ENCODE measurements around the gene BNC2.

The BNC2 gene

DNA sequence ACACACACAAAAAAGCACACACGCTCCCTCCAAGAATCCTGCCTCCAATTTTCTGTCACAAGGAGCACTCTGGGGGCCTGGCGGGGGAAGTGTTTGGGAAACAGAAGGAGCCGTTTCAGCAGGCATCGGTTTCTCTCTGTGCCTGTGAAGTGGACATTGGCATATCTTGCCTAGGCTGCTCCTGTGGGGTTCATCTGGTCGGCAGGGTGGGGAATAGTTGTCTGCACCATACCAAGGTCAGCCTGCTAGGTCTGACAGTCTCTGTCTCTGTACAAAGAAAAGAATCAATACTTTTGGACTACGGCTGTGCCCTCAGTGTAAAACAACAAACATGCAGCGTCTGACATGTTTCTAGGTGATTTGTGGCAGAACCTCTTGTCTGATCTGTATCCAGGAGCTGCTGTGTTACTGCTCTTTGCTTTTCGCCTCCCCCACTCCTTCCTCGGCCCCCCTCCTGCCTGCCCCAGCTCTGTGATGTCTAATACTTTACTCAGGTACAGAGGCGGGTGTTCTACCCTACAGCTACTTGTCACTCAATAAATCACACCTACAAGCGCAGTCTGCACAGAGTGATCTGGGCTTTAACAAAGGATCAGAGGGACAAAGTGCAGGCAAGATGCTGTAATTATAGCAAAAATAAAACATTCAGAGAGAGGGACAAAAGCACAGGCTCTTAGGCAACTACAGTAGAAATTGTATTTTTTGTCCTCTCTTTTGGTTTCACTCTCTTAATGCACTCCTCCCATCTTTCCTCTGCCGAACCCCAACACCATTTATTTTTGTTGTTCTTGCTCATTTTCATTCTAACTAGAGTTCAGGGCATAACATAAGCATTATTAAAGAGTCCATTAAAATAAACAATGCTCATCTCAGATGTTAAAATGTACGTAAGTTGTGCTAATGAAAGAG is 216.7 kb downstream of the BNC2 start:
- Histone ChIP-seq H3K9ac (ENCODE audit: low read length) (no peak overlapping the region), H3K27me3 (ENCODE audit: insufficient read depth, low read length) (no peaks in the 10 kb centered on the region), H3K4me2 (ENCODE audit: low read length) (no peak overlapping the region), H4K20me1 (ENCODE audit: insufficient read depth, low read length) (no peaks in the 10 kb centered on the region), H3K79me2 (ENCODE audit: insufficient read depth, low read length) (no peaks in the 10 kb centered on the region), H3K27ac (ENCODE audit: low read depth, low read length, poor library complexity, severe bottlenecking) (no peak overlapping the region), H2AFZ (ENCODE audit: low read length) (no peak overlapping the region), H3K4me1 (ENCODE audit: insufficient read depth, low read length, severe bottlenecking) (no peaks in the 10 kb centered on the region), H3K36me3 (ENCODE audit: insufficient read depth, low read length) (no peaks in the 10 kb centered on the region), H3K9me3 (ENCODE audit: low read length) (no peaks in the 10 kb centered on the region), H3K9me2 (ENCODE audit: low read depth, low read length) (no peaks in the 10 kb centered on the region), H3K4me3 (ENCODE audit: low read depth, low read length, poor library complexity, severe bottlenecking) (no peak overlapping the region), H3F3A (ENCODE audit: insufficient read depth, low read length) (no peaks in the 10 kb centered on the region)
- TF ChIP-seq, protein P1, sequence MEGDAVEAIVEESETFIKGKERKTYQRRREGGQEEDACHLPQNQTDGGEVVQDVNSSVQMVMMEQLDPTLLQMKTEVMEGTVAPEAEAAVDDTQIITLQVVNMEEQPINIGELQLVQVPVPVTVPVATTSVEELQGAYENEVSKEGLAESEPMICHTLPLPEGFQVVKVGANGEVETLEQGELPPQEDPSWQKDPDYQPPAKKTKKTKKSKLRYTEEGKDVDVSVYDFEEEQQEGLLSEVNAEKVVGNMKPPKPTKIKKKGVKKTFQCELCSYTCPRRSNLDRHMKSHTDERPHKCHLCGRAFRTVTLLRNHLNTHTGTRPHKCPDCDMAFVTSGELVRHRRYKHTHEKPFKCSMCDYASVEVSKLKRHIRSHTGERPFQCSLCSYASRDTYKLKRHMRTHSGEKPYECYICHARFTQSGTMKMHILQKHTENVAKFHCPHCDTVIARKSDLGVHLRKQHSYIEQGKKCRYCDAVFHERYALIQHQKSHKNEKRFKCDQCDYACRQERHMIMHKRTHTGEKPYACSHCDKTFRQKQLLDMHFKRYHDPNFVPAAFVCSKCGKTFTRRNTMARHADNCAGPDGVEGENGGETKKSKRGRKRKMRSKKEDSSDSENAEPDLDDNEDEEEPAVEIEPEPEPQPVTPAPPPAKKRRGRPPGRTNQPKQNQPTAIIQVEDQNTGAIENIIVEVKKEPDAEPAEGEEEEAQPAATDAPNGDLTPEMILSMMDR (IDR thresholded peaks at IDR 0.05; ENCODE audit: low read length): no peak
- TF ChIP-seq EZH2 (IDR thresholded peaks at IDR 0.05; ENCODE audit: borderline replicate concordance, low read length): no peak

DNA sequence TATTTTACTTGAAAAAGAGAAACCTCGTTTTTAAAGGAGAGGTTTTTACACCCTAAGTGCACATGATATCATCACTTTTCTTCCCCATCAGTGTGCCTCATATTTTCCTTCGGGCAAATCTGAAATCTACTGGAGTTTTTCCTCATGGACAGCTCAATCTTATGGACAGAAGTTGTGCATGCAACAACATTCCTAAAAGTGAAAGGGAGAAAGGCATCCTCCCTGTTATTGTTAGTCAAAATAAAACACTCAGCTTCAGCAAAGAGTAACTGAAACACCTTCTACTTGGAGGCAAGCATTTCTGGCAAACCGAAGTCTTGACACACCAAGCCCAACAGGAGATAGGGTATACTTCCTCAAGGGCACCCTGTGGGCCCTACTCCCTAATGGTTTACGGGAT is 217.9 kb downstream of the BNC2 start:
- H3K4me2 ChIP-seq (ENCODE audit: low read length): no peak overlapping the region
- H3K4me3 ChIP-seq (ENCODE audit: low read depth, low read length, poor library complexity, severe bottlenecking): no peak overlapping the region
- H3K36me3 ChIP-seq (ENCODE audit: insufficient read depth, low read length): no peaks in the 10 kb centered on the region
- H3K79me2 ChIP-seq (ENCODE audit: insufficient read depth, low read length): no peaks in the 10 kb centered on the region
- H3K4me1 ChIP-seq (ENCODE audit: insufficient read depth, low read length, severe bottlenecking): no peaks in the 10 kb centered on the region
- H3F3A ChIP-seq (ENCODE audit: insufficient read depth, low read length): no peaks in the 10 kb centered on the region
- no peak overlapping the region for H3K27ac ChIP-seq (ENCODE audit: low read depth, low read length, poor library complexity, severe bottlenecking)
- no peak overlapping the region for H2AFZ ChIP-seq (ENCODE audit: low read length)
- H3K9me2 ChIP-seq (ENCODE audit: low read depth, low read length): no peaks in the 10 kb centered on the region
- H4K20me1 ChIP-seq (ENCODE audit: insufficient read depth, low read length): no peaks in the 10 kb centered on the region
- no peak overlapping the region for H3K9ac ChIP-seq (ENCODE audit: low read length)
- no peaks in the 10 kb centered on the region for H3K9me3 ChIP-seq (ENCODE audit: low read length)
- no peak for TF ChIP-seq EZH2 (IDR thresholded peaks at IDR 0.05; ENCODE audit: borderline replicate concordance, low read length)
- TF ChIP-seq, protein P1 (IDR thresholded peaks at IDR 0.05; ENCODE audit: low read length): no peak
- no peaks in the 10 kb centered on the region for H3K27me3 ChIP-seq (ENCODE audit: insufficient read depth, low read length)

DNA sequence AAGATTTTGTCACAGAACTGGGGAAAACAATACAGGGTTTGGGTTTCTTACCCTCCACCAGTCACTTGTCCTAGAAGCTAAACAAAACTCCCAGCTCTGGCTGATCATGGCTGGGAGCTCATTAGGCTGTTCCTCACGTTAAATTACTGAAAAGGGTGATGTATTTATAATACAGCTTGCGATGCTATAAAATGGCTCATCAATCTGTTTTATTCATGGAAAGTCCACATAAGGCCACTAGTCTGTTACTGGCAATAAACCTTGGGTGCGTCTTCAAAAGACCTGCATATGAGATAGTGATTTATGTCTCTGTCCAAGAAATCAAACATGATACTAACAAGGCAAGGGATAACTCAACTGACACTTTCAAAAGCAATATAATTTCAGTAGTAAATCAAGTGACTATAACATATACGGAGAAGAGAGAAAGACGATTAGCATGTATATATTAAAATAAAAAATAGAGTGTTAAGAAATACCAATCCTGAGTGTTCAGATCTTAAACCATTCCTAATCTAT is 219.0 kb downstream of the BNC2 start:
- no peak overlapping the region for H3K4me3 ChIP-seq (ENCODE audit: low read depth, low read length, poor library complexity, severe bottlenecking)
- no peaks in the 10 kb centered on the region for H3K9me3 ChIP-seq (ENCODE audit: low read length)
- H3K36me3 ChIP-seq (ENCODE audit: insufficient read depth, low read length): no peaks in the 10 kb centered on the region
- H2AFZ ChIP-seq (ENCODE audit: low read length): no peak overlapping the region
- no peak overlapping the region for H3K4me2 ChIP-seq (ENCODE audit: low read length)
- H3K79me2 ChIP-seq (ENCODE audit: insufficient read depth, low read length): no peaks in the 10 kb centered on the region
- H3F3A ChIP-seq (ENCODE audit: insufficient read depth, low read length): no peaks in the 10 kb centered on the region
- H3K9me2 ChIP-seq (ENCODE audit: low read depth, low read length): no peaks in the 10 kb centered on the region
- H3K4me1 ChIP-seq (ENCODE audit: insufficient read depth, low read length, severe bottlenecking): no peaks in the 10 kb centered on the region
- H3K27me3 ChIP-seq (ENCODE audit: insufficient read depth, low read length): no peaks in the 10 kb centered on the region
- no peaks in the 10 kb centered on the region for H4K20me1 ChIP-seq (ENCODE audit: insufficient read depth, low read length)
- no peak overlapping the region for H3K27ac ChIP-seq (ENCODE audit: low read depth, low read length, poor library complexity, severe bottlenecking)
- TF ChIP-seq, protein P1 (IDR thresholded peaks at IDR 0.05; ENCODE audit: low read length): no peak
- no peak for TF ChIP-seq EZH2 (IDR thresholded peaks at IDR 0.05; ENCODE audit: borderline replicate concordance, low read length)
- H3K9ac ChIP-seq (ENCODE audit: low read length): no peak overlapping the region
